GM13977 (cell line): ENCODE measurements around the gene JMJD1C.

Source experiments
- DNase-seq: peaks from one replicate; pipeline ENCODE4 v3.0.0; 2012; ENCODE audit warnings: low spot score
- CTCF ChIP-seq: IDR thresholded peaks from 2 replicates; pipeline ENCODE4 v1.5.1; 2012; ENCODE audit warnings: mild to moderate bottlenecking, control low read depth; ENCODE audit not compliant: insufficient read depth; ENCODE audit errors: extremely low read depth, missing control alignments
- in situ Hi-C: fragments of 300-500 bp; cut with MboI; formaldehyde crosslinking; loops from one replicate; pipeline ENCODE4 v1.12.0; 2022; ENCODE audit warnings: low sequenced_read_pairs, low pct_unique_long_range_greater_than_20kb, mixed read lengths, inconsistent platforms; ENCODE audit not compliant: unreplicated experiment

The JMJD1C gene

GRCh38 chr10:63320683-63321082, 145.1 kb downstream of the JMJD1C start:
- TF ChIP-seq CTCF: no peak
- in situ Hi-C loops: no loop called here
- no peak for DNase-seq

- TF ChIP-seq CTCF: no peak
- no peak for DNase-seq
- in situ Hi-C loops: no loop called here
Observed at GRCh38 chr10:63319231-63319630, 146.5 kb downstream of the JMJD1C start.

GRCh38 chr10:63318491-63318890, 147.3 kb downstream of the JMJD1C start:
- no peak for DNase-seq
- in situ Hi-C loops: no loop called here
- no peak for TF ChIP-seq CTCF

GRCh38 chr10:63314020-63314419, 151.8 kb downstream of the JMJD1C start:
- no peak for TF ChIP-seq CTCF
- DNase-seq: no peak
- in situ Hi-C loops: no loop called here

- no peak for TF ChIP-seq CTCF
- in situ Hi-C loops: no loop called here
- DNase-seq: no peak
Observed at GRCh38 chr10:63313066-63313717, 152.6 kb downstream of the JMJD1C start.

- DNase-seq: no peak
- in situ Hi-C loops: no loop called here
- no peak for TF ChIP-seq CTCF
Observed at GRCh38 chr10:63308628-63309027, 157.1 kb downstream of the JMJD1C start.
